K562 (cell line): ENCODE data around the gene EID2. TPM values are rescaled to one million over a fixed set of nuclear protein-coding genes. Genes with fewer than 3 reads are reported as not detected.

ENCODE experiments used
- BRCA1 ChIP-seq, 2 experiments: fragments of 450-650 bp in 1 of 2; sonication (generic) in 1 of 2; formaldehyde crosslinking in 1 of 2; IDR thresholded peaks; 2 replicates each; pipeline versions ENCODE4 v1.5.0 to v1.6.1; 2017 to 2020; ENCODE audit warnings: mild to moderate bottlenecking in 1 of 2, missing genetic modification reagents in 1 of 2
- EZH2 ChIP-seq: IDR thresholded peaks from 2 replicates; pipeline ENCODE4 v1.6.1; 2012; ENCODE audit warnings: low read depth, mild to moderate bottlenecking, inconsistent platforms, low read length, borderline replicate concordance
- GATAD2A ChIP-seq: fragments of 450-650 bp; IDR thresholded peaks from 2 replicates; pipeline ENCODE4 v1.6.1; 2017
- HNRNPL ChIP-seq: fragments of 200-400 bp; formaldehyde crosslinking; IDR thresholded peaks from 2 replicates; pipeline ENCODE4 v1.6.1; 2017; ENCODE audit warnings: low read depth, mild to moderate bottlenecking, low read length
- SAP30 ChIP-seq: fragments of 200-600 bp; sonication (generic); IDR thresholded peaks from 2 replicates; pipeline ENCODE4 v1.6.1; 2012; ENCODE audit warnings: borderline replicate concordance, low read depth, mild to moderate bottlenecking, moderate library complexity, low read length, control low read depth, inconsistent platforms; ENCODE audit not compliant: insufficient read depth, poor library complexity, severe bottlenecking
- SNRNP70 ChIP-seq: fragments of 200-400 bp; formaldehyde crosslinking; optimal IDR thresholded peaks from 2 replicates; pipeline ENCODE3; 2017; ENCODE audit warnings: low read depth, low read length
- SUPT5H ChIP-seq: fragments of 450-650 bp; IDR thresholded peaks from 2 replicates; pipeline ENCODE4 v1.6.1; 2016
- TAF7 ChIP-seq: fragments of 450-650 bp; IDR thresholded peaks from 2 replicates; pipeline ENCODE4 v1.6.1; 2016; ENCODE audit warnings: missing genetic modification characterization, missing compliant biosample characterization
- ZBED1 ChIP-seq: IDR thresholded peaks from 2 replicates; pipeline ENCODE4 v1.6.1; 2014
- ZFP1 ChIP-seq: fragments of 450-650 bp; formaldehyde crosslinking; IDR thresholded peaks from 2 replicates; pipeline ENCODE4 v1.4.0; 2020; ENCODE audit warnings: mild to moderate bottlenecking, mixed read lengths
- ZNF12 ChIP-seq: sonication (generic); formaldehyde crosslinking; IDR thresholded peaks from 2 replicates; pipeline ENCODE4 v1.4.0; 2020; ENCODE audit warnings: mild to moderate bottlenecking, missing genetic modification reagents
- ZNF175 ChIP-seq: fragments of 200-800 bp; sonication (Bioruptor generic); IDR thresholded peaks from 2 replicates; pipeline ENCODE4 v1.6.1; 2016; ENCODE audit warnings: low read depth, mild to moderate bottlenecking, missing genetic modification characterization, missing compliant biosample characterization
- ZNF57 ChIP-seq: fragments of 450-650 bp; formaldehyde crosslinking; IDR thresholded peaks from 2 replicates; pipeline ENCODE4 v1.4.0; 2020; ENCODE audit warnings: mild to moderate bottlenecking, moderate library complexity
- polyA plus RNA-seq, 8 experiments: library from polyadenylated mRNA; depleted of rRNA in 4 of 8; stranded (reverse) in 5 of 8; unstranded in 3 of 8; fragments of >200 nt; fragmentation: Nextera tagmentation in 2 of 8; fragmentation: Illumina TruSeq in 1 of 8; extraction: Ambion mirVana in 2 of 8; extraction: Trizol in 1 of 8; gene quantifications; 2 replicates each; pipeline versions ENCODE4 v1.2.1 to v1.2.3, GENCODE V29; 2011 to 2014; ENCODE audit warnings: inconsistent platforms in 1 of 8, missing spikeins in 1 of 8
- total RNA-seq, 7 experiments: library from RNA; depleted of rRNA in 6 of 7; stranded (reverse); fragments of >200 nt in 6 of 7; fragmentation: Illumina TruSeq in 2 of 7; extraction: Trizol in 2 of 7; gene quantifications; 2 replicates each; pipeline versions ENCODE4 v1.2.1 to v1.2.3, GENCODE V29; 2011 to 2021; ENCODE audit warnings: low replicate concordance in 1 of 7
- TF ChIP-seq, protein P1 (sequence below): IDR thresholded peaks from 3 replicates; pipeline ENCODE4 v1.6.1; 2011; ENCODE audit warnings: borderline replicate concordance, mild to moderate bottlenecking, moderate library complexity; ENCODE audit not compliant: insufficient read length; ENCODE audit errors: extremely low read depth
- TF ChIP-seq, protein P2 (sequence below): fragments of 200-800 bp; sonication (Bioruptor generic); IDR thresholded peaks from 2 replicates; pipeline ENCODE4 v1.6.1; 2016; ENCODE audit warnings: missing genetic modification characterization, missing compliant biosample characterization
- TF ChIP-seq, protein P3 (sequence below), 2 experiments: fragments of 450-650 bp in 1 of 2; IDR thresholded peaks; 2 replicates each; pipeline ENCODE4 v1.6.1; 2011 to 2017; ENCODE audit warnings: low read depth in 2 of 2, antibody characterized with exemption in 1 of 2, borderline replicate concordance in 1 of 2, low read length in 1 of 2, mild to moderate bottlenecking in 1 of 2, mixed read lengths in 1 of 2; ENCODE audit not compliant: control insufficient read depth in 1 of 2

Gene EID2
- total and polyA plus RNA-seq, 9 of the 15 experiments (the other 6 are each of a cell fraction or from before 2014, with no cell fraction given): 2.5 to 18.5 (median 11.3) TPM

DNA sequence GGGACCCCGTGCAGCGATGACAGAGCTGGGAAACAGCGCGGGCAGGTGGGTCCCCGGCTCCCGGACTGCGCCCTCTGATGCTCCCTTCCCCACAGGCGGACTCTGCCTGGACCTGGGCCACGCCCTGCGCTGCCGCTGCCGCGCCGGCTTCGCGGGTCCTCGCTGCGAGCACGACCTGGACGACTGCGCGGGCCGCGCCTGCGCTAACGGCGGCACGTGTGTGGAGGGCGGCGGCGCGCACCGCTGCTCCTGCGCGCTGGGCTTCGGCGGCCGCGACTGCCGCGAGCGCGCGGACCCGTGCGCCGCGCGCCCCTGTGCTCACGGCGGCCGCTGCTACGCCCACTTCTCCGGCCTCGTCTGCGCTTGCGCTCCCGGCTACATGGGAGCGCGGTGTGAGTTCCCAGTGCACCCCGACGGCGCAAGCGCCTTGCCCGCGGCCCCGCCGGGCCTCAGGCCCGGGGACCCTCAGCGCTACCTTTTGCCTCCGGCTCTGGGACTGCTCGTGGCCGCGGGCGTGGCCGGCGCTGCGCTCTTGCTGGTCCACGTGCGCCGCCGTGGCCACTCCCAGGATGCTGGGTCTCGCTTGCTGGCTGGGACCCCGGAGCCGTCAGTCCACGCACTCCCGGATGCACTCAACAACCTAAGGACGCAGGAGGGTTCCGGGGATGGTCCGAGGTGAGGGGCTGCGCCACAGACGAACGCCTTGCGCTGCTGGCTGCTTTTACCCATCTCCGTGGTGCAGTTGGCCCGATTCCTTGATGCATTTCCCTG lies 32.8 kb downstream of the EID2 start (continued):
- TF ChIP-seq, protein P1, sequence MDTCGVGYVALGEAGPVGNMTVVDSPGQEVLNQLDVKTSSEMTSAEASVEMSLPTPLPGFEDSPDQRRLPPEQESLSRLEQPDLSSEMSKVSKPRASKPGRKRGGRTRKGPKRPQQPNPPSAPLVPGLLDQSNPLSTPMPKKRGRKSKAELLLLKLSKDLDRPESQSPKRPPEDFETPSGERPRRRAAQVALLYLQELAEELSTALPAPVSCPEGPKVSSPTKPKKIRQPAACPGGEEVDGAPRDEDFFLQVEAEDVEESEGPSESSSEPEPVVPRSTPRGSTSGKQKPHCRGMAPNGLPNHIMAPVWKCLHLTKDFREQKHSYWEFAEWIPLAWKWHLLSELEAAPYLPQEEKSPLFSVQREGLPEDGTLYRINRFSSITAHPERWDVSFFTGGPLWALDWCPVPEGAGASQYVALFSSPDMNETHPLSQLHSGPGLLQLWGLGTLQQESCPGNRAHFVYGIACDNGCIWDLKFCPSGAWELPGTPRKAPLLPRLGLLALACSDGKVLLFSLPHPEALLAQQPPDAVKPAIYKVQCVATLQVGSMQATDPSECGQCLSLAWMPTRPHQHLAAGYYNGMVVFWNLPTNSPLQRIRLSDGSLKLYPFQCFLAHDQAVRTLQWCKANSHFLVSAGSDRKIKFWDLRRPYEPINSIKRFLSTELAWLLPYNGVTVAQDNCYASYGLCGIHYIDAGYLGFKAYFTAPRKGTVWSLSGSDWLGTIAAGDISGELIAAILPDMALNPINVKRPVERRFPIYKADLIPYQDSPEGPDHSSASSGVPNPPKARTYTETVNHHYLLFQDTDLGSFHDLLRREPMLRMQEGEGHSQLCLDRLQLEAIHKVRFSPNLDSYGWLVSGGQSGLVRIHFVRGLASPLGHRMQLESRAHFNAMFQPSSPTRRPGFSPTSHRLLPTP: no peak
- TF ChIP-seq SAP30 (peak; percentile 66), EZH2 (no peak), ZFP1 (CRISPR knock-in tag) (no peak), ZBED1 (no peak), TAF7 (tag) (no peak), ZNF57 (no peak), ZNF12 (CRISPR knock-in tag) (no peak), ZNF175 (CRISPR knock-in tag) (peak; percentile 51; the same call in 1 of the 2 replicates), HNRNPL (no peak), GATAD2A (no peak), SUPT5H (no peak), SNRNP70 (no peak), BRCA1 (IDR thresholded peaks at IDR 0.05) (no peak), BRCA1 (CRISPR knock-in tag; IDR thresholded peaks at IDR 0.05) (no peak)
- TF ChIP-seq, protein P2, sequence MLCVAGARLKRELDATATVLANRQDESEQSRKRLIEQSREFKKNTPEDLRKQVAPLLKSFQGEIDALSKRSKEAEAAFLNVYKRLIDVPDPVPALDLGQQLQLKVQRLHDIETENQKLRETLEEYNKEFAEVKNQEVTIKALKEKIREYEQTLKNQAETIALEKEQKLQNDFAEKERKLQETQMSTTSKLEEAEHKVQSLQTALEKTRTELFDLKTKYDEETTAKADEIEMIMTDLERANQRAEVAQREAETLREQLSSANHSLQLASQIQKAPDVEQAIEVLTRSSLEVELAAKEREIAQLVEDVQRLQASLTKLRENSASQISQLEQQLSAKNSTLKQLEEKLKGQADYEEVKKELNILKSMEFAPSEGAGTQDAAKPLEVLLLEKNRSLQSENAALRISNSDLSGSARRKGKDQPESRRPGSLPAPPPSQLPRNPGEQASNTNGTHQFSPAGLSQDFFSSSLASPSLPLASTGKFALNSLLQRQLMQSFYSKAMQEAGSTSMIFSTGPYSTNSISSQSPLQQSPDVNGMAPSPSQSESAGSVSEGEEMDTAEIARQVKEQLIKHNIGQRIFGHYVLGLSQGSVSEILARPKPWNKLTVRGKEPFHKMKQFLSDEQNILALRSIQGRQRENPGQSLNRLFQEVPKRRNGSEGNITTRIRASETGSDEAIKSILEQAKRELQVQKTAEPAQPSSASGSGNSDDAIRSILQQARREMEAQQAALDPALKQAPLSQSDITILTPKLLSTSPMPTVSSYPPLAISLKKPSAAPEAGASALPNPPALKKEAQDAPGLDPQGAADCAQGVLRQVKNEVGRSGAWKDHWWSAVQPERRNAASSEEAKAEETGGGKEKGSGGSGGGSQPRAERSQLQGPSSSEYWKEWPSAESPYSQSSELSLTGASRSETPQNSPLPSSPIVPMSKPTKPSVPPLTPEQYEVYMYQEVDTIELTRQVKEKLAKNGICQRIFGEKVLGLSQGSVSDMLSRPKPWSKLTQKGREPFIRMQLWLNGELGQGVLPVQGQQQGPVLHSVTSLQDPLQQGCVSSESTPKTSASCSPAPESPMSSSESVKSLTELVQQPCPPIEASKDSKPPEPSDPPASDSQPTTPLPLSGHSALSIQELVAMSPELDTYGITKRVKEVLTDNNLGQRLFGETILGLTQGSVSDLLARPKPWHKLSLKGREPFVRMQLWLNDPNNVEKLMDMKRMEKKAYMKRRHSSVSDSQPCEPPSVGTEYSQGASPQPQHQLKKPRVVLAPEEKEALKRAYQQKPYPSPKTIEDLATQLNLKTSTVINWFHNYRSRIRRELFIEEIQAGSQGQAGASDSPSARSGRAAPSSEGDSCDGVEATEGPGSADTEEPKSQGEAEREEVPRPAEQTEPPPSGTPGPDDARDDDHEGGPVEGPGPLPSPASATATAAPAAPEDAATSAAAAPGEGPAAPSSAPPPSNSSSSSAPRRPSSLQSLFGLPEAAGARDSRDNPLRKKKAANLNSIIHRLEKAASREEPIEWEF (CRISPR knock-in tag): no peak
- TF ChIP-seq, protein P3, sequence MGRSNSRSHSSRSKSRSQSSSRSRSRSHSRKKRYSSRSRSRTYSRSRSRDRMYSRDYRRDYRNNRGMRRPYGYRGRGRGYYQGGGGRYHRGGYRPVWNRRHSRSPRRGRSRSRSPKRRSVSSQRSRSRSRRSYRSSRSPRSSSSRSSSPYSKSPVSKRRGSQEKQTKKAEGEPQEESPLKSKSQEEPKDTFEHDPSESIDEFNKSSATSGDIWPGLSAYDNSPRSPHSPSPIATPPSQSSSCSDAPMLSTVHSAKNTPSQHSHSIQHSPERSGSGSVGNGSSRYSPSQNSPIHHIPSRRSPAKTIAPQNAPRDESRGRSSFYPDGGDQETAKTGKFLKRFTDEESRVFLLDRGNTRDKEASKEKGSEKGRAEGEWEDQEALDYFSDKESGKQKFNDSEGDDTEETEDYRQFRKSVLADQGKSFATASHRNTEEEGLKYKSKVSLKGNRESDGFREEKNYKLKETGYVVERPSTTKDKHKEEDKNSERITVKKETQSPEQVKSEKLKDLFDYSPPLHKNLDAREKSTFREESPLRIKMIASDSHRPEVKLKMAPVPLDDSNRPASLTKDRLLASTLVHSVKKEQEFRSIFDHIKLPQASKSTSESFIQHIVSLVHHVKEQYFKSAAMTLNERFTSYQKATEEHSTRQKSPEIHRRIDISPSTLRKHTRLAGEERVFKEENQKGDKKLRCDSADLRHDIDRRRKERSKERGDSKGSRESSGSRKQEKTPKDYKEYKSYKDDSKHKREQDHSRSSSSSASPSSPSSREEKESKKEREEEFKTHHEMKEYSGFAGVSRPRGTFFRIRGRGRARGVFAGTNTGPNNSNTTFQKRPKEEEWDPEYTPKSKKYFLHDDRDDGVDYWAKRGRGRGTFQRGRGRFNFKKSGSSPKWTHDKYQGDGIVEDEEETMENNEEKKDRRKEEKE (IDR thresholded peaks at IDR 0.05; ENCODE audit: borderline replicate concordance in 1 of 2, control insufficient read depth in 1 of 2, low read depth in 2 of 2, low read length in 1 of 2): no peak
